ENCODE data around the gene HDAC5.
A peak's percentile ranks its signal among the peaks of the same experiment; 100 is the strongest.

Gene HDAC5

GRCh38 chr17:44115585-44116415 lies 7.6 kb downstream of the HDAC5 start:
- no peak overlapping the region for H3K27ac ChIP-seq (ENCODE audit: extremely low read depth, low read depth, low read length)
- ChIA-PET POLR2A (interaction anchor here (0.6 to 1.5 kb wide), 8 partner anchors 29 to 172 kb away, joined by 3 to 4 read pairs (median 3); no protein-coding TSS in a partner anchor), CTCF (interaction anchor here (0.5 to 7.4 kb wide), 36 partner anchors 7 to 491 kb away, joined by 3 to 98 read pairs (median 4); partner anchors contain the start of genes HDAC5 and MPP2)
- H3K4me3 ChIP-seq (ENCODE audit: low read depth, low read length), result no peak overlapping the region
- H3K36me3 ChIP-seq (ENCODE audit: control insufficient read depth in 2 of 2, insufficient read depth in 1 of 2, low read length in 2 of 2), result peaks cover 0 to 33% of the 10 kb centered on the region in 2 experiments; a peak in 2 of 3 replicates
- TF ChIP-seq ZNF133 (tag by site-specific recombination; IDR thresholded peaks at IDR 0.05) (no peak), ZNF114 (tag by site-specific recombination; IDR thresholded peaks at IDR 0.05) (no peak), ZNF623 (tag by site-specific recombination; IDR thresholded peaks at IDR 0.05) (no peak), ZBTB10 (tag by site-specific recombination; IDR thresholded peaks at IDR 0.05) (no peak), ZNF521 (tag by site-specific recombination; IDR thresholded peaks at IDR 0.05) (no peak), ZNF654 (tag by site-specific recombination; IDR thresholded peaks at IDR 0.05; ENCODE audit: low read depth) (peak; percentile 51), ZNF416 (tag by site-specific recombination; IDR thresholded peaks at IDR 0.05) (no peak), ZBTB8A (tag by site-specific recombination; IDR thresholded peaks at IDR 0.05) (no peak), ZNF202 (tag by site-specific recombination; IDR thresholded peaks at IDR 0.05; ENCODE audit: borderline replicate concordance) (no peak), ZFP3 (tag by site-specific recombination; IDR thresholded peaks at IDR 0.05; ENCODE audit: low read depth) (no peak), ZNF266 (tag by site-specific recombination; IDR thresholded peaks at IDR 0.05; ENCODE audit: low read depth) (no peak), ZNF701 (tag by site-specific recombination; IDR thresholded peaks at IDR 0.05) (no peak), ZNF660 (tag by site-specific recombination; IDR thresholded peaks at IDR 0.05) (no peak), ZBTB21 (tag by site-specific recombination; IDR thresholded peaks at IDR 0.05) (no peak), ZFP69B (tag by site-specific recombination; IDR thresholded peaks at IDR 0.05) (peak; percentile 58; the same call in 1 of the 2 replicates), CTCF (tag by site-specific recombination; IDR thresholded peaks at IDR 0.05) (peak; percentile 83), ZNF48 (tag by site-specific recombination; IDR thresholded peaks at IDR 0.05) (no peak), ZNF560 (tag by site-specific recombination; IDR thresholded peaks at IDR 0.05; ENCODE audit: borderline replicate concordance) (no peak)
- TF ChIP-seq, protein P1, sequence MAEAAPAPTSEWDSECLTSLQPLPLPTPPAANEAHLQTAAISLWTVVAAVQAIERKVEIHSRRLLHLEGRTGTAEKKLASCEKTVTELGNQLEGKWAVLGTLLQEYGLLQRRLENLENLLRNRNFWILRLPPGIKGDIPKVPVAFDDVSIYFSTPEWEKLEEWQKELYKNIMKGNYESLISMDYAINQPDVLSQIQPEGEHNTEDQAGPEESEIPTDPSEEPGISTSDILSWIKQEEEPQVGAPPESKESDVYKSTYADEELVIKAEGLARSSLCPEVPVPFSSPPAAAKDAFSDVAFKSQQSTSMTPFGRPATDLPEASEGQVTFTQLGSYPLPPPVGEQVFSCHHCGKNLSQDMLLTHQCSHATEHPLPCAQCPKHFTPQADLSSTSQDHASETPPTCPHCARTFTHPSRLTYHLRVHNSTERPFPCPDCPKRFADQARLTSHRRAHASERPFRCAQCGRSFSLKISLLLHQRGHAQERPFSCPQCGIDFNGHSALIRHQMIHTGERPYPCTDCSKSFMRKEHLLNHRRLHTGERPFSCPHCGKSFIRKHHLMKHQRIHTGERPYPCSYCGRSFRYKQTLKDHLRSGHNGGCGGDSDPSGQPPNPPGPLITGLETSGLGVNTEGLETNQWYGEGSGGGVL (tag by site-specific recombination; IDR thresholded peaks at IDR 0.05), result no peak
- no peaks in the 10 kb centered on the region for H3K9me3 ChIP-seq (ENCODE audit: control insufficient read depth, insufficient read depth, low read depth, low read length)
- H3K4me1 ChIP-seq (ENCODE audit: control insufficient read depth, insufficient read depth, low read length), result peaks cover 10% of the 10 kb centered on the region
